ENCODE results near the gene SEMA5A. TPM values are rescaled to one million over a fixed set of nuclear protein-coding genes. Genes with fewer than 3 reads are reported as not detected.

SEMA5A gene
- total RNA-seq, 2 experiments from 2014 or later, result not detected

DNA sequence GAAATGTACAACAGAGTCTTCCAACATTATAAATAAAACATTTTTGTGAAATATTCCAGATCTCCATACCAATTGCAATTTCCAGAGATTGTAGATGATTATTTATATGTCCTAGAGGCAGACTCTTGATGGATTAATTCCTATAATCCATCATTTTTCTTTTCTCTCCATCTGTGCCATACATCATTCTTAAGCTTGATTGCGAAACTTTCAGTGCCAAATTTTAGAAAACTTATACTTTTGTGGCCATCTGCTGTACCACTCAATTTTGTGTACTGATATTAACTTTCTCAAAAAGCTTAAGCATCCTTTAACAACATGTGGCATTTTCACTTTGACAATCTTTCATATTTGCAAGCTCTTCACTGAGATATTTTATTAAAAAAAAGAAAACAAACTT, 446.9 kb downstream of the SEMA5A start:
- Mint-ChIP-seq H3K9me3 (peaks cover 3% of the 10 kb centered on the region), H3K36me3 (ENCODE audit: low read depth) (no peaks in the 10 kb centered on the region), H3K27me3 (no peaks in the 10 kb centered on the region), H3K4me3 (no peak overlapping the region), H3K4me1 (ENCODE audit: low read depth) (no peaks in the 10 kb centered on the region), H3K27ac (no peak overlapping the region)
- intact Hi-C loops (cut with micrococcal nuclease), result no loop called here
- CTCF ChIA-PET, result no interaction called here
- ATAC-seq (no peak), DNase-seq (no peak)
- TF ChIP-seq, protein P1, sequence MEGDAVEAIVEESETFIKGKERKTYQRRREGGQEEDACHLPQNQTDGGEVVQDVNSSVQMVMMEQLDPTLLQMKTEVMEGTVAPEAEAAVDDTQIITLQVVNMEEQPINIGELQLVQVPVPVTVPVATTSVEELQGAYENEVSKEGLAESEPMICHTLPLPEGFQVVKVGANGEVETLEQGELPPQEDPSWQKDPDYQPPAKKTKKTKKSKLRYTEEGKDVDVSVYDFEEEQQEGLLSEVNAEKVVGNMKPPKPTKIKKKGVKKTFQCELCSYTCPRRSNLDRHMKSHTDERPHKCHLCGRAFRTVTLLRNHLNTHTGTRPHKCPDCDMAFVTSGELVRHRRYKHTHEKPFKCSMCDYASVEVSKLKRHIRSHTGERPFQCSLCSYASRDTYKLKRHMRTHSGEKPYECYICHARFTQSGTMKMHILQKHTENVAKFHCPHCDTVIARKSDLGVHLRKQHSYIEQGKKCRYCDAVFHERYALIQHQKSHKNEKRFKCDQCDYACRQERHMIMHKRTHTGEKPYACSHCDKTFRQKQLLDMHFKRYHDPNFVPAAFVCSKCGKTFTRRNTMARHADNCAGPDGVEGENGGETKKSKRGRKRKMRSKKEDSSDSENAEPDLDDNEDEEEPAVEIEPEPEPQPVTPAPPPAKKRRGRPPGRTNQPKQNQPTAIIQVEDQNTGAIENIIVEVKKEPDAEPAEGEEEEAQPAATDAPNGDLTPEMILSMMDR (IDR thresholded peaks at IDR 0.05), result no peak
- POLR2A ChIA-PET, result no interaction called here

DNA sequence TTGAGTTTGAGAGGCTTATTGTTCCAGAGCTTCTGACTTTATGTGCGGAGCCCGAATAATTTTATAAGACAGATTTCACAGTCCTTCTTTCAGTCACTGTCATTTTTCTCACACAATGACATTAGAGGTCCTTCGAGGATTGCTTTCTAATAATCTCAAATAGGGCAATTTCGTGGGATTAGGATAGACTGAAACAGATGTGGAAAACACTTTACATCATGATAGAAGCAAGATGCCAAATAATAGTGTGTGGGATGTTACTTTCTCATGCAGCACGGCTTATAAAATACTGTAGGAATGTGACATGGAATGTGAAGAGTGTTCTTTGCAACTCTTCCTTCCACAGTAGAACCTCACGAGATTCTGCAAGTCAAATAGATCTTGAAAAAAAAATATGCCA, 451.3 kb downstream of the SEMA5A start:
- intact Hi-C loops (cut with micrococcal nuclease), result no loop called here
- Mint-ChIP-seq H3K27me3 (no peaks in the 10 kb centered on the region), H3K4me3 (no peak overlapping the region), H3K27ac (no peak overlapping the region), H3K9me3 (peaks cover 7% of the 10 kb centered on the region), H3K4me1 (ENCODE audit: low read depth) (no peaks in the 10 kb centered on the region), H3K36me3 (ENCODE audit: low read depth) (no peaks in the 10 kb centered on the region)
- ATAC-seq, result no peak
- POLR2A ChIA-PET, result no interaction called here
- DNase-seq, result no peak
- CTCF ChIA-PET, result no interaction called here
- TF ChIP-seq, protein P1 (IDR thresholded peaks at IDR 0.05), result no peak

DNA sequence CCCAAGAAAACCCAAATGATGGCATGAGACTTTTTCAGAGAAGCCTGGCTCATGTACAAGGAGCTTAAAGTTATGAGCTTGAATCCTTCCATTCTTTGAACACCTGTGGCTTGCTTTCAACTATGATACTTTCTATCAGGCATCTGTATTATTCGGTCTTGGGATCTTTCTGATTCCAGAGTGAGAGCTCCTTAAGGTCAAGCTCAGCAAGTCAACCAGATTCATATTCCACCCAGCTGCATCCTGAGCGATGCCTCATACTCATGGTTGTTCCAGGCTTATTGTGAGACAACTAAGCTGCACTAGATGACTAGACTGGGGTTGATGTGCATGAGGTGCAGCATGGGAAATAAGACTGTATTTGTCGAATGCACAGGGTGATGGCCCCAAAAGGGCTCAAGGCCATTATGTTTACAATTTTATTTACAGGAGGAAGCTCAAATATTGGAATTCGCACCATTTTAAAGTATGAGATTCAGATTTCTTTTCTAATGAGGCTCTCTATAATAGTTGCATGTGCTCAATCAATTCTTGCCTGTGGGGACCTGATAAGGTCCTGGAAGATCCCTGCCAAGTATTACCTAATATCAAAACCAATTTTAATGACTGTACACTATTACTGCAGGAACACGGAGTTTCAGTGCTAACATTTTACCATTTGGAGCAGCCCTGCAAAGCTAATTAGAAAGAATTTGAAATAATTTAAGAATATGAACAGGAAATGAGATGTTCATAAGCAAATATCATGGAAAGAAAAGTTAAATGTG, 453.8 kb downstream of the SEMA5A start:
- ChIA-PET POLR2A (interaction anchor here (1.4 kb wide), 1 partner anchor 16 kb away, joined by 4 read pairs; no protein-coding TSS in a partner anchor), CTCF (interaction anchor here (1.0 kb wide), 1 partner anchor 10 kb away, joined by 3 read pairs; no protein-coding TSS in a partner anchor)
- Mint-ChIP-seq H3K4me3 (no peak overlapping the region), H3K9me3 (peaks cover 7% of the 10 kb centered on the region), H3K27me3 (no peaks in the 10 kb centered on the region), H3K36me3 (ENCODE audit: low read depth) (no peaks in the 10 kb centered on the region), H3K4me1 (ENCODE audit: low read depth) (no peaks in the 10 kb centered on the region), H3K27ac (no peak overlapping the region)
- no peak for ATAC-seq
- DNase-seq, result no peak
- intact Hi-C loops (cut with micrococcal nuclease), result no loop called here
- TF ChIP-seq, protein P1 (IDR thresholded peaks at IDR 0.05), result no peak

DNA sequence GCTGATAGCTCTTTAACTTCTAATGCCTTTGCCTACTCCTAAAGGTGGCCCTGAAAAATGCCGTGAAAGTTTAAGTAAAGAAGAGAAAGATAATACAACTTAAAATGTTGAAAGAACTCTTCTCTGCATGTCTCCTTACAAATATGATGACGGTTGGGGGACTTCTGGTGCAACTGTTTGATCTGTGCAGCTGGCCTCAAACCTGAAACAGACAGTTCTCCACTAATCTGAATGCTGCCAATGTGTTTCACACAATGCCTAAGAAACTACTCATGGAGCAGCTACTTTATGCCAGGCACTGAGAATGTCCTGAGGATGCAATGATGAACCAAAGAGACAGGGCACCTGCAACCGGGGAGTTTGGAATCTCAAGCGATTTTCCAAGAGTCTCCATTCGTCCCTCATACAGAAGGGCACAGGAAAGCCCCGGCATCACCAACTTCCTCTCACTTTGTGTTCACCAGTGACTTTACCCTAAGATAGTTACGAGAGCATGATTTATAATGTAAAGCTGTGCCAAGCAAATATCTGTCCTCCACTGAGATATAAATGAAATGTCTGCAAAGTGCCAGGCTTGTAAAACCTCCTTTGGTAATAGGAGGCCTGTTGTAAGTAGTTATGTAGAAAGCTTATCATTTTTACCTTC, 455.4 kb downstream of the SEMA5A start:
- TF ChIP-seq, protein P1 (IDR thresholded peaks at IDR 0.05), result no peak
- intact Hi-C loops (cut with micrococcal nuclease), result no loop called here
- ATAC-seq (no peak), DNase-seq (no peak)
- Mint-ChIP-seq H3K27ac (no peak overlapping the region), H3K9me3 (peaks cover 3% of the 10 kb centered on the region), H3K36me3 (ENCODE audit: low read depth) (no peaks in the 10 kb centered on the region), H3K4me1 (ENCODE audit: low read depth) (no peaks in the 10 kb centered on the region), H3K27me3 (no peaks in the 10 kb centered on the region), H3K4me3 (no peak overlapping the region)
- POLR2A ChIA-PET, result no interaction called here
- CTCF ChIA-PET, result no interaction called here

DNA sequence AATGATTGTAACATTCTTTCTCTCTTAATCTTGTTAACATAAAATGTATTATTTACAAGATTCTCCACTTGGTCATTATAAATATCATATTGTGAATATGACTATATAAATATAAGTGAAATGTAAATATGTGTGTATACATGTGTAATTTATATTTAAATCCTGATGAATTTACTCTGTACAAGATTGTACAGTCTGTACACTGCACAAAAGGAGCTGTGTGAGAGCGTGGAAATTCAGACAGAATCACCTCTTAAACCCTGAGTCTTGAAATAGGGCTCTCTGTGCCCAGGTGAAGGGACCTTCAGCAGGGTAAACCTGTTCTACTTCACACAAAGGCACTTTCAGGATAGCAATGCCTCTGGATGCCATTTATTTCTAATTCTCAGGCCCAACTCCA, 456.0 kb downstream of the SEMA5A start:
- POLR2A ChIA-PET, result no interaction called here

More for the DNA sequence above, 456.0 kb downstream of the SEMA5A start:
- intact Hi-C loops (cut with micrococcal nuclease), result no loop called here
- H3K27me3 Mint-ChIP-seq, result no peaks in the 10 kb centered on the region
- no peak for ATAC-seq
- peaks cover 3% of the 10 kb centered on the region for H3K9me3 Mint-ChIP-seq
- H3K36me3 Mint-ChIP-seq (ENCODE audit: low read depth), result no peaks in the 10 kb centered on the region
- TF ChIP-seq, protein P1 (IDR thresholded peaks at IDR 0.05), result no peak
- DNase-seq, result no peak
- no peaks in the 10 kb centered on the region for H3K4me1 Mint-ChIP-seq (ENCODE audit: low read depth)
- CTCF ChIA-PET, result no interaction called here
- H3K27ac Mint-ChIP-seq, result no peak overlapping the region
- H3K4me3 Mint-ChIP-seq, result no peak overlapping the region
